ENCODE results near the gene IKBKE. TPM values are rescaled to one million over a fixed set of nuclear protein-coding genes. Genes with fewer than 3 reads are reported as not detected.

Gene IKBKE
- total and polyA plus RNA-seq, 2 donors (not counting 3 experiments of a cell fraction or from before 2014, with no cell fraction given): 17.9 to 20.7 TPM

DNA sequence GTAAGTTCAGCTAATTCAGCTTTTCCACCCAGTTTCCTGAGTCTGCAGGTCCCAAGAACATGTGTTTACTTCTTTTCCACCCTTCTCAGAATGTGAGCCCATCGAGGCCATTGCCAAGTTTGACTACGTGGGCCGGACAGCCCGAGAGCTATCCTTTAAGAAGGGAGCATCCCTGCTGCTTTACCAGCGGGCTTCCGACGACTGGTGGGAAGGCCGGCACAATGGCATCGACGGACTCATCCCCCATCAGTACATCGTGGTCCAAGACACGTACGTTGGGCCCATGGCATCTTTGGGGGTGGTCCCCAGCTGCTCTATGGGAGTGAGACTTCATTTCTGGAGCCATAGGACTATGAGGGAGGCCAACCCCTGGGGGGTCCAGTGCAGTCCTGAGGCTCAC, 17.2 kb upstream of the IKBKE start:
- POLR2A ChIA-PET: no interaction called here
- H3K4me1 ChIP-seq (ENCODE audit: control insufficient read depth, extremely low read depth, insufficient read depth, low read length): peaks cover 36% of the 10 kb centered on the region
- H3K4me3 ChIP-seq (replicated peaks in 1 of 3; ENCODE audit: insufficient read depth in 1 of 3, low read depth in 1 of 3, low read length in 3 of 3): no peak overlapping the region
- TF ChIP-seq POLR2AphosphoS5 (IDR thresholded peaks at IDR 0.05; ENCODE audit: insufficient read depth, low read depth, low read length) (no peak), GATA2 (IDR thresholded peaks at IDR 0.05; ENCODE audit: insufficient read depth, insufficient read length, low read depth, low read length) (no peak), POLR2A (IDR thresholded peaks at IDR 0.05; ENCODE audit: low read depth, low read length) (no peak), JUN (IDR thresholded peaks at IDR 0.05; ENCODE audit: borderline replicate concordance, insufficient read depth, insufficient read length, low read depth) (no peak), FOS (IDR thresholded peaks at IDR 0.05; ENCODE audit: borderline replicate concordance, insufficient read depth, low read length) (no peak), MYC (IDR thresholded peaks at IDR 0.05; ENCODE audit: low read depth, low read length) (no peak)
- TF ChIP-seq, protein P1, sequence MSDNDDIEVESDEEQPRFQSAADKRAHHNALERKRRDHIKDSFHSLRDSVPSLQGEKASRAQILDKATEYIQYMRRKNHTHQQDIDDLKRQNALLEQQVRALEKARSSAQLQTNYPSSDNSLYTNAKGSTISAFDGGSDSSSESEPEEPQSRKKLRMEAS (IDR thresholded peaks at IDR 0.05; ENCODE audit: insufficient read depth, insufficient read length): no peak
- no peaks in the 10 kb centered on the region for H3K79me2 ChIP-seq (ENCODE audit: control insufficient read depth, insufficient read depth, low read length)
- dilution Hi-C loops (cut with MboI; ENCODE audit: extremely low pct_ligation_motif_present, low sequenced_read_pairs) (no loop called here), intact Hi-C loops (cut with micrococcal nuclease) (no loop called here)
- FAIRE-seq (no peak), DNase-seq (ENCODE audit: low read depth, low spot score) (no peak)
- H3K9ac ChIP-seq (replicated peaks; ENCODE audit: extremely low read depth, insufficient read depth, low read length): no peak overlapping the region
- no TSS peak for BruUV-seq (replicated peaks)
- H3K36me3 ChIP-seq (ENCODE audit: control insufficient read depth in 2 of 2, extremely low read depth in 1 of 2, insufficient read depth in 2 of 2, low read length in 2 of 2): peaks cover 6 to 29% of the 10 kb centered on the region in 2 experiments
- no peaks in the 10 kb centered on the region for H4K20me1 ChIP-seq (replicated peaks; ENCODE audit: control insufficient read depth, extremely low read depth, insufficient read depth, low read length)
- no peaks in the 10 kb centered on the region for H3K9me3 ChIP-seq (replicated peaks; ENCODE audit: control insufficient read depth, insufficient read depth, low read length)
- H3K4me2 ChIP-seq (ENCODE audit: insufficient read depth, low read length): no peak overlapping the region
- H3K9me1 ChIP-seq (replicated peaks; ENCODE audit: control insufficient read depth, extremely low read depth, insufficient read depth, low read length): no peaks in the 10 kb centered on the region
- no peak overlapping the region for H2AFZ ChIP-seq (ENCODE audit: low read depth, low read length)
- no peaks in the 10 kb centered on the region for H3K27me3 ChIP-seq (ENCODE audit: control insufficient read depth in 2 of 2, insufficient read depth in 2 of 2, low read length in 2 of 2)
- CTCF ChIA-PET: interaction anchor here (1.7 kb wide), 1 partner anchor 9 kb away, joined by 4 read pairs; no protein-coding TSS in a partner anchor
- H3K27ac ChIP-seq (ENCODE audit: insufficient read depth, low read depth, low read length): no peak overlapping the region

DNA sequence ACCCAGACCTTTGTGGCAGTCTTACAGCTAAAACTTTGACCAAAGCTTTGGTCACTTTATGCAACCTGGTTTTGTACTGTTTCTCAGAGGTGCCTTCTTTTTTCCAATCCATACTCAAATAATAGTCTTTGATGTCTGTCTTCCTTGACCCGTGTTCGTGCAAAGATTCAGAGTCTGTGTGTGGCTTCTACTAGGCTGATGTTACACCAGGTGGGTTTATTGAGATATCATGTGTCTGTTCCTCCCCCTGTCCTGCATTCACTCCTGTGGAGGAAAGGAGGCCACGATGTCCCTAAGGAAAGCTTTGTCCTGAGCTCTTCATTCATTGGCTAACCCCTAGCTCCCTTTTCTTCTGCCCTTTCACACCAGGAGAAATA, 15.0 kb upstream of the IKBKE start:
- Histone ChIP-seq H3K9me3 (replicated peaks; ENCODE audit: control insufficient read depth, insufficient read depth, low read length) (no peaks in the 10 kb centered on the region), H3K4me3 (replicated peaks in 1 of 3; ENCODE audit: insufficient read depth in 1 of 3, low read depth in 1 of 3, low read length in 3 of 3) (no peak overlapping the region), H3K4me1 (ENCODE audit: control insufficient read depth, extremely low read depth, insufficient read depth, low read length) (peaks cover 25% of the 10 kb centered on the region), H4K20me1 (replicated peaks; ENCODE audit: control insufficient read depth, extremely low read depth, insufficient read depth, low read length) (no peaks in the 10 kb centered on the region), H3K9ac (replicated peaks; ENCODE audit: extremely low read depth, insufficient read depth, low read length) (no peak overlapping the region), H3K36me3 (ENCODE audit: control insufficient read depth in 2 of 2, extremely low read depth in 1 of 2, insufficient read depth in 2 of 2, low read length in 2 of 2) (peaks cover 3 to 31% of the 10 kb centered on the region in 2 experiments), H2AFZ (ENCODE audit: low read depth, low read length) (no peak overlapping the region), H3K4me2 (ENCODE audit: insufficient read depth, low read length) (no peak overlapping the region), H3K79me2 (ENCODE audit: control insufficient read depth, insufficient read depth, low read length) (no peaks in the 10 kb centered on the region), H3K27me3 (ENCODE audit: control insufficient read depth in 2 of 2, insufficient read depth in 2 of 2, low read length in 2 of 2) (no peaks in the 10 kb centered on the region), H3K9me1 (replicated peaks; ENCODE audit: control insufficient read depth, extremely low read depth, insufficient read depth, low read length) (no peaks in the 10 kb centered on the region), H3K27ac (ENCODE audit: insufficient read depth, low read depth, low read length) (no peak overlapping the region)
- CTCF ChIA-PET: interaction anchor here (1.2 to 1.4 kb wide), 2 partner anchors 12 to 24 kb away, joined by 4 to 6 read pairs; no protein-coding TSS in a partner anchor
- TF ChIP-seq, protein P1 (IDR thresholded peaks at IDR 0.05; ENCODE audit: insufficient read depth, insufficient read length): no peak
- no peak for TF ChIP-seq EZH2 (IDR thresholded peaks at IDR 0.05; ENCODE audit: borderline replicate concordance, low read depth, low read length, severe bottlenecking)
- TF ChIP-seq, protein P2, sequence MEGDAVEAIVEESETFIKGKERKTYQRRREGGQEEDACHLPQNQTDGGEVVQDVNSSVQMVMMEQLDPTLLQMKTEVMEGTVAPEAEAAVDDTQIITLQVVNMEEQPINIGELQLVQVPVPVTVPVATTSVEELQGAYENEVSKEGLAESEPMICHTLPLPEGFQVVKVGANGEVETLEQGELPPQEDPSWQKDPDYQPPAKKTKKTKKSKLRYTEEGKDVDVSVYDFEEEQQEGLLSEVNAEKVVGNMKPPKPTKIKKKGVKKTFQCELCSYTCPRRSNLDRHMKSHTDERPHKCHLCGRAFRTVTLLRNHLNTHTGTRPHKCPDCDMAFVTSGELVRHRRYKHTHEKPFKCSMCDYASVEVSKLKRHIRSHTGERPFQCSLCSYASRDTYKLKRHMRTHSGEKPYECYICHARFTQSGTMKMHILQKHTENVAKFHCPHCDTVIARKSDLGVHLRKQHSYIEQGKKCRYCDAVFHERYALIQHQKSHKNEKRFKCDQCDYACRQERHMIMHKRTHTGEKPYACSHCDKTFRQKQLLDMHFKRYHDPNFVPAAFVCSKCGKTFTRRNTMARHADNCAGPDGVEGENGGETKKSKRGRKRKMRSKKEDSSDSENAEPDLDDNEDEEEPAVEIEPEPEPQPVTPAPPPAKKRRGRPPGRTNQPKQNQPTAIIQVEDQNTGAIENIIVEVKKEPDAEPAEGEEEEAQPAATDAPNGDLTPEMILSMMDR (IDR thresholded peaks at IDR 0.05; ENCODE audit: extremely low read depth in 1 of 2, insufficient read depth in 1 of 2, low read depth in 1 of 2, low read length in 2 of 2): no peak
- TF ChIP-seq MYC (IDR thresholded peaks at IDR 0.05; ENCODE audit: low read depth, low read length): no peak
- no peak for TF ChIP-seq POLR2A (IDR thresholded peaks at IDR 0.05; ENCODE audit: low read depth, low read length)
- no peak for TF ChIP-seq GATA2 (IDR thresholded peaks at IDR 0.05; ENCODE audit: insufficient read depth, insufficient read length, low read depth, low read length)
- TF ChIP-seq JUN (IDR thresholded peaks at IDR 0.05; ENCODE audit: borderline replicate concordance, insufficient read depth, insufficient read length, low read depth): no peak
- TF ChIP-seq FOS (IDR thresholded peaks at IDR 0.05; ENCODE audit: borderline replicate concordance, insufficient read depth, low read length): no peak
- no peak for TF ChIP-seq POLR2AphosphoS5 (IDR thresholded peaks at IDR 0.05; ENCODE audit: insufficient read depth, low read depth, low read length)
- DNase-seq (ENCODE audit: low read depth, low spot score): no peak
- POLR2A ChIA-PET: no interaction called here
- no peak for FAIRE-seq
- intact Hi-C loops (cut with micrococcal nuclease) (no loop called here), dilution Hi-C loops (cut with MboI; ENCODE audit: extremely low pct_ligation_motif_present, low sequenced_read_pairs) (no loop called here)
- BruUV-seq (replicated peaks): no TSS peak

Data from endothelial cell of umbilical vein (primary cell).